Activated B cell treated with CpG ODN at 0.5 μM for 24 hours (primary cell): Measurements from ENCODE around the gene KEAP1. TPM values are rescaled to one million over a fixed set of nuclear protein-coding genes. Genes with fewer than 3 reads are reported as not detected.

Source experiments
- ATAC-seq: fragments of 200-7000 bp; cut with Tn5 transposase; one replicate; pipeline ENCODE4 v1.10.0; 2021; ENCODE audit warnings: low read depth, mild to moderate bottlenecking, moderate library complexity
- CTCF ChIA-PET: fragments of 350-600 bp; sonication (Branson Sonifier 250); formaldehyde crosslinking; loops from one replicate; lab custom pipeline; 2021; ENCODE audit warnings: antibody characterized with exemption; lab: Charles Lee
- POLR2A ChIA-PET: fragments of 350-600 bp; sonication (Branson Sonifier 250); formaldehyde crosslinking; loops from one replicate; lab custom pipeline; 2021; ENCODE audit warnings: antibody characterized with exemption; lab: Charles Lee
- DNase-seq: peaks from one replicate; pipeline ENCODE4 v3.0.0; 2022
- H3K27ac Mint-ChIP-seq: one replicate; pipeline ENCODE4 v1.8.0; 2020; ENCODE audit warnings: mixed read lengths
- H3K27me3 Mint-ChIP-seq: one replicate; pipeline ENCODE4 v1.8.0; 2021; ENCODE audit warnings: mixed read lengths
- H3K36me3 Mint-ChIP-seq: one replicate; pipeline ENCODE4 v1.8.0; 2021; ENCODE audit warnings: low read depth, mixed read lengths
- H3K4me1 Mint-ChIP-seq: one replicate; pipeline ENCODE4 v1.8.0; 2021; ENCODE audit warnings: mixed read lengths
- H3K4me3 Mint-ChIP-seq: one replicate; pipeline ENCODE4 v1.8.0; 2020; ENCODE audit warnings: mild to moderate bottlenecking, mixed read lengths
- H3K9me3 Mint-ChIP-seq: one replicate; pipeline ENCODE4 v1.8.0; 2020; ENCODE audit warnings: mixed read lengths
- intact Hi-C: fragments of 100-400 bp; cut with micrococcal nuclease; formaldehyde crosslinking; loops from one replicate; pipeline ENCODE4 v1.15.1; 2024
- total RNA-seq: library from RNA; stranded (reverse); gene quantifications from 2 replicates; pipeline ENCODE4 v1.2.3, GENCODE V29; 2022
- TF ChIP-seq, protein P1 (sequence below): fragments of 200-600 bp; IDR thresholded peaks from one replicate; pipeline ENCODE4 v1.8.0; 2022; ENCODE audit warnings: antibody characterized with exemption, mild to moderate bottlenecking

Gene KEAP1
- total RNA-seq, 1 donor from 2014 or later: 38.9 TPM

DNA sequence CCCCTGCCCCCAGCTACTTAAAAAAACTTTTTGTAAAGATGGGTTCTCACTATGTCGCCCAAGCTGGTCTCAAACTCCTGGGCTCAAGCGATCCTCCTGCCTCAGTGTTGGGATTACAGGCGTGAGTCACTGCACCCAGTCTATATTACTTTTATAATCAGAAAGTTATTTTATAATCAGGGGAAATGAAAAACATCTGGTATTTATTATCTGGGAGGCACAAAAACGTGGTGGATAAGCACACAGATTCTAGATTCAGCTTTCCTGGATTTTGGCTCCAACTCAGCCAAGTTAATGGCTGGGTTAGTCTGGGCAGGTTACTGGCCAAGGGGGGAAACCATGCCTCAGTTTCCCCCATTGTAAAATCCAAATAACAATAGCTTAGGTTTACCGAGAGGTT, 24.7 kb downstream of the KEAP1 start:
- no peaks in the 10 kb centered on the region for H3K36me3 Mint-ChIP-seq
- no peaks in the 10 kb centered on the region for H3K27me3 Mint-ChIP-seq
- ATAC-seq: no peak
- H3K4me1 Mint-ChIP-seq: peaks cover 14% of the 10 kb centered on the region
- H3K9me3 Mint-ChIP-seq: no peaks in the 10 kb centered on the region
- no peak overlapping the region for H3K4me3 Mint-ChIP-seq
- intact Hi-C loops: no loop called here
- TF ChIP-seq, protein P1, sequence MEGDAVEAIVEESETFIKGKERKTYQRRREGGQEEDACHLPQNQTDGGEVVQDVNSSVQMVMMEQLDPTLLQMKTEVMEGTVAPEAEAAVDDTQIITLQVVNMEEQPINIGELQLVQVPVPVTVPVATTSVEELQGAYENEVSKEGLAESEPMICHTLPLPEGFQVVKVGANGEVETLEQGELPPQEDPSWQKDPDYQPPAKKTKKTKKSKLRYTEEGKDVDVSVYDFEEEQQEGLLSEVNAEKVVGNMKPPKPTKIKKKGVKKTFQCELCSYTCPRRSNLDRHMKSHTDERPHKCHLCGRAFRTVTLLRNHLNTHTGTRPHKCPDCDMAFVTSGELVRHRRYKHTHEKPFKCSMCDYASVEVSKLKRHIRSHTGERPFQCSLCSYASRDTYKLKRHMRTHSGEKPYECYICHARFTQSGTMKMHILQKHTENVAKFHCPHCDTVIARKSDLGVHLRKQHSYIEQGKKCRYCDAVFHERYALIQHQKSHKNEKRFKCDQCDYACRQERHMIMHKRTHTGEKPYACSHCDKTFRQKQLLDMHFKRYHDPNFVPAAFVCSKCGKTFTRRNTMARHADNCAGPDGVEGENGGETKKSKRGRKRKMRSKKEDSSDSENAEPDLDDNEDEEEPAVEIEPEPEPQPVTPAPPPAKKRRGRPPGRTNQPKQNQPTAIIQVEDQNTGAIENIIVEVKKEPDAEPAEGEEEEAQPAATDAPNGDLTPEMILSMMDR: no peak
- ChIA-PET POLR2A (interaction anchor here (0.5 to 1.5 kb wide), 3 partner anchors 17 to 65 kb away, joined by 3 to 6 read pairs (median 3); no protein-coding TSS in a partner anchor), CTCF (interaction anchor here (0.7 to 1.4 kb wide), 4 partner anchors 12 to 75 kb away, joined by 3 to 5 read pairs (median 4); partner anchors contain the start of gene CDC37)
- DNase-seq: no peak
- no peak overlapping the region for H3K27ac Mint-ChIP-seq

DNA sequence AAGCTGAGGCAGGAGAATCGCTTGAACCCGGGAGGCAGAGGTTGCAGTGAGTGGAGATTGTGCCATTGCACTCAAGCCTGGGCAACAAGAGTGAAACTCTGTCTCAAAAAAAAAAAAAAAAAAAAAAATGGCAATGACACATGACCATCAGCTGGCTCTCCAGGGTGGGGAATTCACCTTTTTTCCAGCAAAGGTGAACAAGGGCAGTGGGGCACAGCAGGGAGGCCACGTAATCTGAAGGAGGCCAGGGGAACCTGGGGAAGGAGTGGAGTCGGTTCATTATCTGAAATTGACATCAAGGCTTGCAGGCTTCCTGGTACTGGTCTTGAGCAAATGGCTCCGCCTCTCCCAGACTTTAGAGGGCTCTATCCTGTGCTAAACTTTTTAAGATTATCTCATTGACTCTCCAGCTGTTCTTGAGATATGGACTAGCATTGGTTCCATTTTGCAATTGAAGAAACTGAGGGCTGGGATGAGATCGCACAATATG, 28.1 kb downstream of the KEAP1 start:
- CTCF ChIA-PET: no interaction called here
- Mint-ChIP-seq H3K27ac (no peak overlapping the region), H3K36me3 (no peaks in the 10 kb centered on the region), H3K4me3 (no peak overlapping the region), H3K27me3 (no peaks in the 10 kb centered on the region), H3K4me1 (peaks cover 13% of the 10 kb centered on the region), H3K9me3 (no peaks in the 10 kb centered on the region)
- TF ChIP-seq, protein P1: no peak
- DNase-seq (no peak), ATAC-seq (no peak)
- POLR2A ChIA-PET: no interaction called here
- intact Hi-C loops: no loop called here

DNA sequence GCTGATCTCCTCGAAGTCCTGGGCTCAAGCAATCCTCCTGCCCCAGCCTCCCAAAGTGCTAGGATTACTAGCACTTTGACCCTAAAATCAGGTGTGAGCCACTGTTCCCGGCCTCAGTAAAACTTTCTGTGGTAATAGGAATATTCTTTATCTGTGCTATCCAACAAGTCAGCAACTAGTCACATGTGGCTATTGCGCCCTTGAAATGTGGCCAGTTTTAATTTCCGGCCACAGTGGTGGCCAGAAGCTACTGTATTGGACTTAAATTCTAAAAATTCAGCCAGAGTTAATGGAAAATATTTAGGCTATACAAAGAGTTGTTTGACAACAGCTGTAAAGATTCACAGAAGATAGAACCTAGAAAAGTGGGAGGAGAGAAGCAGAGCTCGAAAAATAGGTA, 30.0 kb downstream of the KEAP1 start:
- ChIA-PET CTCF (no interaction called here), POLR2A (interaction anchor here (0.7 kb wide), 2 partner anchors 12 to 92 kb away, joined by 4 to 7 read pairs; partner anchors contain the start of gene KRI1)
- H3K9me3 Mint-ChIP-seq: no peaks in the 10 kb centered on the region
- intact Hi-C loops: no loop called here
- no peak overlapping the region for H3K27ac Mint-ChIP-seq
- ATAC-seq: no peak
- TF ChIP-seq, protein P1: no peak
- no peak for DNase-seq
- no peaks in the 10 kb centered on the region for H3K27me3 Mint-ChIP-seq
- H3K36me3 Mint-ChIP-seq: no peaks in the 10 kb centered on the region
- no peak overlapping the region for H3K4me3 Mint-ChIP-seq
- H3K4me1 Mint-ChIP-seq: no peaks in the 10 kb centered on the region

- no peaks in the 10 kb centered on the region for H3K27me3 Mint-ChIP-seq
- TF ChIP-seq, protein P1: no peak
- H3K36me3 Mint-ChIP-seq: no peaks in the 10 kb centered on the region
- H3K9me3 Mint-ChIP-seq: no peaks in the 10 kb centered on the region
- POLR2A ChIA-PET: interaction anchor here (0.7 kb wide), 1 partner anchor 40 kb away, joined by 4 read pairs; no protein-coding TSS in a partner anchor
- intact Hi-C loops: no loop called here
- ATAC-seq (no peak), DNase-seq (no peak)
- H3K4me1 Mint-ChIP-seq: no peaks in the 10 kb centered on the region
- no peak overlapping the region for H3K4me3 Mint-ChIP-seq
- no peak overlapping the region for H3K27ac Mint-ChIP-seq
- CTCF ChIA-PET: no interaction called here
Measured at GRCh38 chr19:10471909-10472308, 31.2 kb downstream of the KEAP1 start.

DNA sequence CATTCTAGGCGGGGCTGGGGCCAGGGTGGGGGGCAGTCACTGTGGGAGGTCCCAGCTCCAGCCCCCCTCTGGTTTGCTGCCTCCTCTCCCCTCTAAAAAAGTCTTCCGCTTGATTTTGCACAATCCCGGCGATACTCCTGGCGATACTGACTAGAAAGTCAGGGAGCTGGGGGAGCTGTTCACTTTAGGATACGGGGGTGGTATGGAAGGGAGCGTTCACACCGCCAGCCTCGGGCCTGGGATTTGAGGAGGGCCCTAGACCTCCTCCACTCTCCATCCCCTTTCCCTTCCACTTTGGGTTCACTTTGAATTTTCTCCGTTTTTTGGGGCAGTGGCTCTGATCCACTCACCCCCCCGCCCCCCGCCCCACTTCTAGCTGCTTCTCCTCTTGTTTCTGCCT, 35.0 kb downstream of the KEAP1 start:
- CTCF ChIA-PET: no interaction called here
- no peak for DNase-seq
- no peak for ATAC-seq
- Mint-ChIP-seq H3K9me3 (no peaks in the 10 kb centered on the region), H3K4me3 (no peak overlapping the region), H3K36me3 (no peaks in the 10 kb centered on the region), H3K4me1 (no peaks in the 10 kb centered on the region), H3K27ac (no peak overlapping the region), H3K27me3 (no peaks in the 10 kb centered on the region)
- POLR2A ChIA-PET: no interaction called here
- TF ChIP-seq, protein P1: no peak
- intact Hi-C loops: no loop called here
